ENCODE data around the gene SHISA6.

The SHISA6 gene

GRCh38 chr17:11336290-11336689 lies 95.3 kb downstream of the SHISA6 start:
- H3K4me3 ChIP-seq (ENCODE audit: low read length), result no peak overlapping the region
- no peak for DNase-seq (ENCODE audit: low read depth)
- no peak for TF ChIP-seq CTCF (conservative IDR thresholded peaks at IDR 0.05; ENCODE audit: low read depth, low read length)

DNA sequence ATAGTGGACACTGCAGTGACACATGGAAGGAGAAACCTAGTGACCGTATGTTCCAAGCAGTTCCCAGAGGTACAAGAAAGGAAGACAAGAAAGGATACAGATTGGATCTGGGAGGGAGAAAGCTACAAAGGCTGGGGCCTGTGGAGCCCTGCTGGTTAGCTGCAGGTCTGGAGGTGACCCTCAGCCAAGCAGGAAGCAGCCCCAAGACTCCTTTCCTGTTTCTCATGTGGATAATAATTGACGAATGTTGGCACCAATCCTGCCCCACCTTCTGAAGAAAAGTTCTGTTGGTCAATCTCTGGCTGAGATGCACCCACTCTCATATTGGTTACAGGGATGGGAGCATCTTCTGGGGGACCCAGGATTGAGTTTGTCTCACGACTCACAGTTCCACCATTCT lies 99.8 kb downstream of the SHISA6 start:
- no peak for TF ChIP-seq CTCF (conservative IDR thresholded peaks at IDR 0.05; ENCODE audit: low read depth, low read length)
- no peak overlapping the region for H3K4me3 ChIP-seq (ENCODE audit: low read length)
- no peak for DNase-seq (ENCODE audit: low read depth)

DNA sequence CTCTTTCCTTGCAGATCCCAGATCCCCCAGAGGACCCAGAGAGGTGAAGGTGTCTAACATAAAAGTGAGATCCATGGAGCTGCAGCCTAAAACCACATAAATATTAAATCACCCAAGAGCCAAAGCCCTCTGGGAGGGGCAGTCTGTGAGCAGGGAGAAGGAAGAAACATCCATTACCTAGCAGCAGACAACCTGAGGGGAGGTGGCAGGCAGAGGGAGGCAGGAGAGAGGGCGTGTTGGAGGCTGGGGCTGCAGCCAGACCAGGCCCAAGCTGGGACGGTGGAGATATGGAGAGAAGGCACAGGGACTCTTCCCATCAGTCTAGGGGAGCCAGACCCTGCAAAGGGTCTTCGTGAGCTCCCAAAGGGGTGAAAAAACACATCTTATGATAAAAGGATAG lies 101.1 kb downstream of the SHISA6 start:
- H3K4me3 ChIP-seq (ENCODE audit: low read length), result no peak overlapping the region
- no peak for TF ChIP-seq CTCF (conservative IDR thresholded peaks at IDR 0.05; ENCODE audit: low read depth, low read length)
- DNase-seq (ENCODE audit: low read depth), result no peak

DNA sequence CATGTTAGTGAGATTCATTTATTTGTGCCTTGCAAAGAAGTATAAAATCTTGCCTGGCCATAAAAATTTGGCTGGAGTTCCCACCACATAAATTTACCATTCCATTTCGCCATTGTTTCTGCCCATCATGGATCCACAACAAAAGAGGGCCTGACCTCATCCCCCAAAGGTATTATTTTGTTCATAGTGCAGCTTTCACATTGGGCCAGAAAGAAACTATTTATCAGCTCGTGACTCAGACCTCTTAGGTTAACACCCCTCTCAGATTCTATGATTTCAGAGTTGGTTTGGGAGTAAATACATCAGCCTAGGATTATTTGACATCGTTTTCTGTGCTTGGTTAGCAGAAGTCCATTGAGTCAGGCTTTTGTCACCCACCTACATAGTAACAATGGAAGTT lies 108.1 kb downstream of the SHISA6 start:
- no peak overlapping the region for H3K4me3 ChIP-seq (ENCODE audit: low read length)
- DNase-seq (ENCODE audit: low read depth), result no peak
- no peak for TF ChIP-seq CTCF (conservative IDR thresholded peaks at IDR 0.05; ENCODE audit: low read depth, low read length)

GRCh38 chr17:11351479-11351878 lies 110.5 kb downstream of the SHISA6 start:
- DNase-seq (ENCODE audit: low read depth), result no peak
- no peak overlapping the region for H3K4me3 ChIP-seq (ENCODE audit: low read length)
- no peak for TF ChIP-seq CTCF (conservative IDR thresholded peaks at IDR 0.05; ENCODE audit: low read depth, low read length)

DNA sequence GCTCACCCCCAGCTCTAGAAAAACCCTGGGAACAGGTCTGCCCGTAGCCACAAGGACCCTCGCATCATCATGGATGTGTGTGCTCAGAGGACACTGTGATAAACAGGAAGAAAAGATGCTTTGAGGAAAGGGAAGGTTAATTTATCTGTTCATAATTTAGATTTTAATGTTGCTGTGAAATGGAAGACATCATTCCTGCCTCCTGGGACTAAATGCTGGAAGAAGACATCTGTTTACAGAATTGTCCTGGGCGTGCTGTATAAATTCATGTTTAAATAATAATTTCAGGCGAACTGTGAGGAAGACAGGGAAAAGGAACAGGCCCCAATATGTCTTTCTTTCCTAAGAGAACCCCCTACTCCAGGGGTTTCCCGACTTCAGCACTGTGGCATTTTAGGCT lies 112.6 kb downstream of the SHISA6 start:
- no peak for DNase-seq (ENCODE audit: low read depth)
- no peak overlapping the region for H3K4me3 ChIP-seq (ENCODE audit: low read length)
- TF ChIP-seq CTCF (conservative IDR thresholded peaks at IDR 0.05; ENCODE audit: low read depth, low read length), result no peak

GRCh38 chr17:11356371-11356770 lies 115.4 kb downstream of the SHISA6 start:
- TF ChIP-seq CTCF (conservative IDR thresholded peaks at IDR 0.05; ENCODE audit: low read depth, low read length), result no peak
- no peak for DNase-seq (ENCODE audit: low read depth)

More at GRCh38 chr17:11356371-11356770, 115.4 kb downstream of the SHISA6 start:
- no peak overlapping the region for H3K4me3 ChIP-seq (ENCODE audit: low read length)
